ENCODE results near the gene CNKSR3. TPM values are rescaled to one million over a fixed set of nuclear protein-coding genes. Genes with fewer than 3 reads are reported as not detected.

Gene CNKSR3
- total and polyA plus RNA-seq, 2 experiments from 2014 or later = 1.9 to 5.7 TPM

- no peak overlapping the region for H3K27ac ChIP-seq (ENCODE audit: low read depth)
- no peaks in the 10 kb centered on the region for H3K9me2 ChIP-seq (ENCODE audit: insufficient read depth)
- no peaks in the 10 kb centered on the region for H3K27me3 ChIP-seq (ENCODE audit: insufficient read depth)
- H2AFZ ChIP-seq = no peak overlapping the region
- H3K4me1 ChIP-seq (ENCODE audit: insufficient read depth) = no peaks in the 10 kb centered on the region
- no peak overlapping the region for H3K4me3 ChIP-seq
- no peaks in the 10 kb centered on the region; the same call in 1 of the 2 replicates for H3K79me2 ChIP-seq (replicated peaks; ENCODE audit: insufficient read depth)
- Mint-ChIP-seq H3K4me3 (no peak overlapping the region), H3K9me3 (no peaks in the 10 kb centered on the region), H3K27ac (no peak overlapping the region; the same call in 1 of the 2 replicates), H3K36me3 (ENCODE audit: low read depth) (peaks cover 5% of the 10 kb centered on the region; the same call in 1 of the 3 replicates), H3K4me1 (no peaks in the 10 kb centered on the region; the same call in 2 of the 3 replicates), H3K27me3 (ENCODE audit: insufficient read depth, low read depth, poor library complexity) (peaks cover 4% of the 10 kb centered on the region)
- TF ChIP-seq, protein P1, sequence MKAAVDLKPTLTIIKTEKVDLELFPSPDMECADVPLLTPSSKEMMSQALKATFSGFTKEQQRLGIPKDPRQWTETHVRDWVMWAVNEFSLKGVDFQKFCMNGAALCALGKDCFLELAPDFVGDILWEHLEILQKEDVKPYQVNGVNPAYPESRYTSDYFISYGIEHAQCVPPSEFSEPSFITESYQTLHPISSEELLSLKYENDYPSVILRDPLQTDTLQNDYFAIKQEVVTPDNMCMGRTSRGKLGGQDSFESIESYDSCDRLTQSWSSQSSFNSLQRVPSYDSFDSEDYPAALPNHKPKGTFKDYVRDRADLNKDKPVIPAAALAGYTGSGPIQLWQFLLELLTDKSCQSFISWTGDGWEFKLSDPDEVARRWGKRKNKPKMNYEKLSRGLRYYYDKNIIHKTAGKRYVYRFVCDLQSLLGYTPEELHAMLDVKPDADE (IDR thresholded peaks at IDR 0.05) = no peak
- TF ChIP-seq CTCF (conservative IDR thresholded peaks at IDR 0.05; ENCODE audit: low read depth in 2 of 2) (no peak), CREB1 (CRISPR knock-in tag; IDR thresholded peaks at IDR 0.05; ENCODE audit: low read depth) (no peak), EZH2phosphoT487 (IDR thresholded peaks at IDR 0.05; ENCODE audit: unreplicated experiment) (no peak), POLR2AphosphoS5 (IDR thresholded peaks at IDR 0.05; ENCODE audit: low read depth) (no peak), ZNF114 (CRISPR knock-in tag; IDR thresholded peaks at IDR 0.05) (no peak), STAT1 (IDR thresholded peaks at IDR 0.05; ENCODE audit: unreplicated experiment) (no peak), NANOG (IDR thresholded peaks at IDR 0.05; ENCODE audit: borderline replicate concordance) (no peak), ZNF331 (CRISPR knock-in tag; IDR thresholded peaks at IDR 0.05; ENCODE audit: low read depth) (no peak), EZH2 (IDR thresholded peaks at IDR 0.05; ENCODE audit: low read depth, unreplicated experiment) (no peak), ZNF462 (CRISPR knock-in tag; IDR thresholded peaks at IDR 0.05) (no peak), JUNB (IDR thresholded peaks at IDR 0.05; ENCODE audit: unreplicated experiment) (no peak)
- TF ChIP-seq, protein P2, sequence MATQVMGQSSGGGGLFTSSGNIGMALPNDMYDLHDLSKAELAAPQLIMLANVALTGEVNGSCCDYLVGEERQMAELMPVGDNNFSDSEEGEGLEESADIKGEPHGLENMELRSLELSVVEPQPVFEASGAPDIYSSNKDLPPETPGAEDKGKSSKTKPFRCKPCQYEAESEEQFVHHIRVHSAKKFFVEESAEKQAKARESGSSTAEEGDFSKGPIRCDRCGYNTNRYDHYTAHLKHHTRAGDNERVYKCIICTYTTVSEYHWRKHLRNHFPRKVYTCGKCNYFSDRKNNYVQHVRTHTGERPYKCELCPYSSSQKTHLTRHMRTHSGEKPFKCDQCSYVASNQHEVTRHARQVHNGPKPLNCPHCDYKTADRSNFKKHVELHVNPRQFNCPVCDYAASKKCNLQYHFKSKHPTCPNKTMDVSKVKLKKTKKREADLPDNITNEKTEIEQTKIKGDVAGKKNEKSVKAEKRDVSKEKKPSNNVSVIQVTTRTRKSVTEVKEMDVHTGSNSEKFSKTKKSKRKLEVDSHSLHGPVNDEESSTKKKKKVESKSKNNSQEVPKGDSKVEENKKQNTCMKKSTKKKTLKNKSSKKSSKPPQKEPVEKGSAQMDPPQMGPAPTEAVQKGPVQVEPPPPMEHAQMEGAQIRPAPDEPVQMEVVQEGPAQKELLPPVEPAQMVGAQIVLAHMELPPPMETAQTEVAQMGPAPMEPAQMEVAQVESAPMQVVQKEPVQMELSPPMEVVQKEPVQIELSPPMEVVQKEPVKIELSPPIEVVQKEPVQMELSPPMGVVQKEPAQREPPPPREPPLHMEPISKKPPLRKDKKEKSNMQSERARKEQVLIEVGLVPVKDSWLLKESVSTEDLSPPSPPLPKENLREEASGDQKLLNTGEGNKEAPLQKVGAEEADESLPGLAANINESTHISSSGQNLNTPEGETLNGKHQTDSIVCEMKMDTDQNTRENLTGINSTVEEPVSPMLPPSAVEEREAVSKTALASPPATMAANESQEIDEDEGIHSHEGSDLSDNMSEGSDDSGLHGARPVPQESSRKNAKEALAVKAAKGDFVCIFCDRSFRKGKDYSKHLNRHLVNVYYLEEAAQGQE (IDR thresholded peaks at IDR 0.05; ENCODE audit: unreplicated experiment) = no peak
- no peaks in the 10 kb centered on the region for H3F3A ChIP-seq (replicated peaks; ENCODE audit: low read depth)
- DNase-seq (ENCODE audit: low spot score) (no peak), ATAC-seq (no peak)
- H3K36me3 ChIP-seq (ENCODE audit: insufficient read depth) = no peaks in the 10 kb centered on the region
- H4K20me1 ChIP-seq (replicated peaks; ENCODE audit: insufficient read depth) = no peaks in the 10 kb centered on the region; the same call in 1 of the 2 replicates
- no peak overlapping the region for H3K4me2 ChIP-seq
Measured at GRCh38 chr6:154445417-154445816, 65.1 kb downstream of the CNKSR3 start.

All from GM23338 (cell line).